GM12878 (cell line): ENCODE measurements around the gene CHMP6. TPM values are rescaled to one million over a fixed set of nuclear protein-coding genes. Genes with fewer than 3 reads are reported as not detected.
A peak's percentile ranks its signal among the peaks of the same experiment; 100 is the strongest.

Experiments
- ATAC-seq: fragments of 200-7000 bp; cut with Tn5 transposase; 3 replicates; pipeline ENCODE4 v1.9.1; 2020; ENCODE audit warnings: mild to moderate bottlenecking, moderate library complexity
- BruUV-seq: library from RNA; stranded (reverse); fragments of 400-500 nt; replicated peaks from 2 replicates; lab custom pipeline; 2021; lab: Mats Ljungman, UMichigan
- CTCF ChIA-PET: fragments of 300-600 bp; sonication (Branson Sonifier 250); formaldehyde crosslinking; extraction: SDS; loops from one replicate; lab custom pipeline; 2021; ENCODE audit warnings: inconsistent platforms; lab: Yijun Ruan, JAX
- POLR2A ChIA-PET: fragments of 350-600 bp; formaldehyde crosslinking; extraction: SDS; loops from one replicate; lab custom pipeline; 2021; ENCODE audit warnings: inconsistent platforms; lab: Charles Lee
- RAD21 ChIA-PET: fragments of 300-600 bp; sonication (Branson Sonifier 250); formaldehyde crosslinking; loops from one replicate; lab custom pipeline; 2023; ENCODE audit warnings: antibody characterized with exemption; ENCODE audit not compliant: unreplicated experiment; lab: Charles Lee
- SMC1A ChIA-PET: fragments of 300-600 bp; sonication (Branson Sonifier 250); formaldehyde crosslinking; loops from one replicate; lab custom pipeline; 2023; ENCODE audit not compliant: unreplicated experiment, uncharacterized antibody; lab: Charles Lee
- DNase-seq: peaks from one replicate; pipeline ENCODE4 v3.0.0-alpha.2; 2011; ENCODE audit warnings: low read depth, low spot score
- FAIRE-seq: peaks from 3 replicates; lab custom pipeline; 2011; peaks lifted over from hg19 to GRCh38; lab: Jason Lieb, UNC
- H2AFZ ChIP-seq: 2 replicates; pipeline ENCODE4 v1.6.0; 2011; ENCODE audit warnings: low read depth, low read length, control low read depth; ENCODE audit not compliant: control insufficient read depth
- H3K27ac ChIP-seq: 2 replicates; pipeline ENCODE4 v1.5.1; 2011; ENCODE audit warnings: control low read depth; ENCODE audit not compliant: control insufficient read depth, insufficient read depth
- H3K27me3 ChIP-seq, 2 experiments: replicated peaks in 1 of 2; 2 replicates each; pipeline versions ENCODE4 v1.6.0 to v1.6.1; 2011; ENCODE audit warnings: low read length in 1 of 2; ENCODE audit not compliant: control insufficient read depth in 2 of 2, insufficient read depth in 2 of 2
- H3K36me3 ChIP-seq, 2 experiments: 2 replicates each; pipeline ENCODE4 v1.5.1; 2011; ENCODE audit warnings: low read length in 1 of 2; ENCODE audit not compliant: control insufficient read depth in 2 of 2, insufficient read depth in 2 of 2
- H3K4me1 ChIP-seq: 2 replicates; pipeline ENCODE4 v1.6.1; 2011; ENCODE audit warnings: mild to moderate bottlenecking, low read length, moderate library complexity, mixed read lengths; ENCODE audit not compliant: control insufficient read depth, insufficient read depth
- H3K4me2 ChIP-seq: 2 replicates; pipeline ENCODE4 v1.6.0; 2011; ENCODE audit warnings: control low read depth; ENCODE audit not compliant: control insufficient read depth, insufficient read depth
- H3K4me3 ChIP-seq: fragments of 200-600 bp; sonication (generic); 2 replicates; pipeline ENCODE4 v1.5.1; 2016
- H3K79me2 ChIP-seq: 2 replicates; pipeline ENCODE4 v1.6.0; 2011; ENCODE audit warnings: low read length; ENCODE audit not compliant: control insufficient read depth, insufficient read depth
- H3K9ac ChIP-seq: 2 replicates; pipeline ENCODE4 v1.8.0; 2011; ENCODE audit warnings: low read length, control low read depth, mixed read lengths; ENCODE audit not compliant: control insufficient read depth, insufficient read depth
- H3K9me3 ChIP-seq: replicated peaks from 3 replicates; pipeline ENCODE4 v1.5.1; 2011; ENCODE audit warnings: mild to moderate bottlenecking, low read length; ENCODE audit not compliant: control insufficient read depth, insufficient read depth
- H4K20me1 ChIP-seq: 2 replicates; pipeline ENCODE4 v1.6.0; 2011; ENCODE audit not compliant: control insufficient read depth, insufficient read depth
- CEBPZ ChIP-seq: fragments of 150-350 bp; IDR thresholded peaks from 2 replicates; pipeline ENCODE4 v1.6.1; 2016; ENCODE audit warnings: low read depth, low read length
- CTCF ChIP-seq, 3 experiments: IDR thresholded peaks in 2 of 3; conservative IDR thresholded peaks in 1 of 3; 2 replicates each; pipeline ENCODE4 v1.5.1; 2011; ENCODE audit warnings: low read depth in 3 of 3, low read length in 3 of 3, mild to moderate bottlenecking in 3 of 3, control low read depth in 2 of 3, moderate library complexity in 2 of 3, inconsistent platforms in 1 of 3, mixed read lengths in 1 of 3; ENCODE audit not compliant: control insufficient read depth in 2 of 3, insufficient read depth in 1 of 3; ENCODE audit errors: extremely low read depth in 1 of 3
- FOS ChIP-seq: IDR thresholded peaks from 3 replicates; pipeline ENCODE4 v1.6.1; 2011; ENCODE audit warnings: borderline replicate concordance; ENCODE audit not compliant: insufficient read length; ENCODE audit errors: extremely low read depth
- HDAC6 ChIP-seq: fragments of 200-600 bp; sonication (generic); IDR thresholded peaks from one replicate; pipeline ENCODE4 v1.8.0; 2017; ENCODE audit warnings: antibody characterized with exemption; ENCODE audit not compliant: unreplicated experiment
- HSF1 ChIP-seq: fragments of 150-350 bp; IDR thresholded peaks from 2 replicates; pipeline ENCODE4 v1.6.1; 2014; ENCODE audit warnings: mild to moderate bottlenecking, low read depth, low read length
- JUNB ChIP-seq: IDR thresholded peaks from 2 replicates; pipeline ENCODE4 v1.6.1; 2016; ENCODE audit warnings: antibody characterized with exemption, mild to moderate bottlenecking
- JUND ChIP-seq: IDR thresholded peaks from 2 replicates; pipeline ENCODE4 v1.6.1; 2012; ENCODE audit warnings: low read depth, mild to moderate bottlenecking, low read length, improper control_type of control experiment, moderate library complexity
- PBX3 ChIP-seq: IDR thresholded peaks from 2 replicates; pipeline ENCODE4 v1.6.1; 2011; ENCODE audit warnings: mild to moderate bottlenecking, low read depth, low read length, moderate library complexity; ENCODE audit not compliant: insufficient replicate concordance
- RAD21 ChIP-seq: IDR thresholded peaks from 2 replicates; pipeline ENCODE4 v1.6.1; 2011; ENCODE audit warnings: mild to moderate bottlenecking, low read depth, low read length, moderate library complexity; ENCODE audit not compliant: insufficient read depth
- SMC3 ChIP-seq: IDR thresholded peaks from 2 replicates; pipeline ENCODE4 v1.6.1; 2011; ENCODE audit warnings: low read length, improper control_type of control experiment, borderline replicate concordance
- SP1 ChIP-seq: IDR thresholded peaks from one replicate; pipeline ENCODE4 v1.6.1; 2011; ENCODE audit warnings: low read depth, low read length
- STAT3 ChIP-seq: IDR thresholded peaks from 2 replicates; pipeline ENCODE4 v1.6.1; 2011; ENCODE audit warnings: low read depth, low read length, improper control_type of control experiment
- YY1 ChIP-seq: IDR thresholded peaks from 2 replicates; pipeline ENCODE4 v1.6.1; 2011; ENCODE audit warnings: low read depth, mild to moderate bottlenecking, low read length
- ZNF217 ChIP-seq: fragments of 450-650 bp; IDR thresholded peaks from 2 replicates; pipeline ENCODE4 v1.6.1; 2017; ENCODE audit warnings: antibody characterized with exemption, mild to moderate bottlenecking
- ZZZ3 ChIP-seq: IDR thresholded peaks from 2 replicates; pipeline ENCODE4 v1.6.1; 2011; ENCODE audit warnings: low read depth; ENCODE audit not compliant: control insufficient read depth, insufficient read length
- WGBS: methylation state at CpG from one replicate; pipeline ENCODE4 v1.1.6; 2016; ENCODE audit warnings: low lambda C conversion rate; ENCODE audit not compliant: insufficient replicate concordance, insufficient coverage; ENCODE audit errors: missing lambda C conversion rate; 5-methylcytosine and 5-hydroxymethylcytosine counted together
- in situ Hi-C: fragments of 300-500 bp; cut with MboI; formaldehyde crosslinking; loops from 9 replicates; pipeline ENCODE4 v1.14.3; 2018; ENCODE audit warnings: mixed read lengths
- intact Hi-C: fragments of 100-400 bp; cut with micrococcal nuclease; formaldehyde crosslinking; loops from one replicate; pipeline ENCODE4 v1.14.2; 2022; ENCODE audit not compliant: unreplicated experiment
- polyA plus RNA-seq, 11 experiments: library from polyadenylated mRNA; depleted of rRNA in 4 of 11; unstranded in 6 of 11; stranded (reverse) in 5 of 11; fragments of >200 nt; fragmentation: Nextera tagmentation in 4 of 11; fragmentation: Illumina TruSeq in 1 of 11; extraction: Ambion mirVana in 4 of 11; extraction: Trizol in 1 of 11; gene quantifications; 1 replicate in 1 of 11; 2 replicates in 10 of 11; pipeline versions ENCODE4 v1.2.1 to v1.2.3, GENCODE V29; 2011 to 2016; ENCODE audit warnings: inconsistent platforms in 2 of 11, missing spikeins in 2 of 11, low read depth in 1 of 11
- total RNA-seq, 4 experiments: library from RNA; depleted of rRNA in 3 of 4; stranded (reverse); fragments of >200 nt in 3 of 4; fragmentation: Illumina TruSeq in 1 of 4; extraction: Trizol in 1 of 4; gene quantifications; 2 replicates each; pipeline versions ENCODE4 v1.2.1 to v1.2.3, GENCODE V29; 2013 to 2021

CHMP6 gene
- total and polyA plus RNA-seq, 10 of the 15 experiments (the other 5 are each of a cell fraction or from before 2014, with no cell fraction given) = 0.21 to 37.9 (median 14.7) TPM

GRCh38 chr17:80970044-80970761 is 21.4 kb upstream of the CHMP6 start:
- ChIA-PET RAD21 (interaction anchor here (1.0 to 2.0 kb wide), 9 partner anchors 40 to 543 kb away, joined by 3 to 22 read pairs (median 5); no protein-coding TSS in a partner anchor), CTCF (interaction anchor here (0.5 to 1.9 kb wide), 12 partner anchors 32 to 543 kb away, joined by 3 to 19 read pairs (median 4); no protein-coding TSS in a partner anchor), POLR2A (no interaction called here), SMC1A (interaction anchor here (0.8 to 1.5 kb wide), 10 partner anchors 14 to 543 kb away, joined by 3 to 7 read pairs (median 4); no protein-coding TSS in a partner anchor)
- no peak for DNase-seq
- H3K9me3 ChIP-seq = no peaks in the 10 kb centered on the region
- H3K4me3 ChIP-seq = no peak overlapping the region
- H3K27ac ChIP-seq = no peak overlapping the region
- ATAC-seq = peak; percentile 95
- H3K9ac ChIP-seq = no peak overlapping the region
- intact Hi-C loops = loop anchor here (2.0 kb wide), 1 partner anchor 103 kb away; no protein-coding TSS in a partner anchor
- no TSS peak for BruUV-seq
- H3K36me3 ChIP-seq = no peaks in the 10 kb centered on the region
- no peak overlapping the region for H3K4me2 ChIP-seq
- in situ Hi-C loops = loop anchor here (5.0 kb wide), 1 partner anchor 108 kb away; no protein-coding TSS in a partner anchor
- no peaks in the 10 kb centered on the region for H3K4me1 ChIP-seq
- WGBS = 23% methylated on average over 20 of the region's 20 CpGs
- no peaks in the 10 kb centered on the region for H3K79me2 ChIP-seq
- H3K27me3 ChIP-seq = no peaks in the 10 kb centered on the region
- FAIRE-seq = no peak
- no peaks in the 10 kb centered on the region for H4K20me1 ChIP-seq
- no peak overlapping the region for H2AFZ ChIP-seq
- TF ChIP-seq STAT3 (no peak), HDAC6 (no peak), YY1 (0 out of 2 replicates have a peak, but pooled peaks have one; percentile 24), CTCF (IDR thresholded peaks at IDR 0.05 in 2 of 3, conservative IDR thresholded peaks at IDR 0.05 in 1 of 3; ENCODE audit: control insufficient read depth in 2 of 3, extremely low read depth in 1 of 3, insufficient read depth in 1 of 3, low read depth in 3 of 3, low read length in 3 of 3) (peak; percentile 55 to 78 (median 73)), SP1 (no peak), PBX3 (no peak), SMC3 (peak; percentile 82), FOS (no peak), ZZZ3 (no peak), JUND (no peak), CEBPZ (no peak), HSF1 (no peak), RAD21 (peak; percentile 72), ZNF217 (no peak), JUNB (no peak)
